Activated CD4-positive, alpha-beta T cell treated with anti-CD3 and anti-CD28 coated beads, Interleukin-2, amount 50 U/mL, for 1 hour (primary cell): ENCODE measurements around the gene ITGAL.
A peak's percentile ranks its signal among the peaks of the same experiment; 100 is the strongest.
"Not testable (repeated sequence)": the region's sequence is repeated elsewhere in the genome, so short reads cannot be mapped to it uniquely, and the experiment has no call there.

Experiments used
- DNase-seq: peaks from one replicate; pipeline ENCODE4 v3.0.0-alpha.2; 2020

The ITGAL gene

GRCh38 chr16:30457743-30458560 lies 14.6 kb upstream of the ITGAL start:
- no peak for DNase-seq

GRCh38 chr16:30458561-30459394 lies 13.8 kb upstream of the ITGAL start:
- DNase-seq: peak; percentile 59

DNA sequence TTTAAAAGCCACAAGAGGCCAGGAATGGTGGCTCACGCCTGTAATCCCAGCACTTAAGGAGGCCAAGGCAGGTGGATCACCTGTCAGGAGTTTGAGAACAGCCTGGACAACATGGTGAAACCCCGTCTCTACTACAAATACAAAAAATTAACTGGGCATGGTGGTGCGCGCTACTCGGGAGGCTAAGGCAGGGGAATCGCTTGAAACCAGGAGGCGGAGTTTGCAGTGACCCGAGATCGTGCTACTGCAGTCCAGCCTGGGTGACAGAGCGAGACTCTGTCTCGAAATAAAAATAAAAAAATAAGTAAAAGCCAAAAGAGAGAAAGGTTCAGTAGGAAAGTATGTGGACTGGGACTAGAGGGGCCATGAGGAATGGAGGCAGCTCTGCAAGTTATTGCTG lies 13.1 kb upstream of the ITGAL start:
- DNase-seq: no peak

GRCh38 chr16:30461426-30461825 lies 11.1 kb upstream of the ITGAL start:
- not testable (repeated sequence) for DNase-seq

DNA sequence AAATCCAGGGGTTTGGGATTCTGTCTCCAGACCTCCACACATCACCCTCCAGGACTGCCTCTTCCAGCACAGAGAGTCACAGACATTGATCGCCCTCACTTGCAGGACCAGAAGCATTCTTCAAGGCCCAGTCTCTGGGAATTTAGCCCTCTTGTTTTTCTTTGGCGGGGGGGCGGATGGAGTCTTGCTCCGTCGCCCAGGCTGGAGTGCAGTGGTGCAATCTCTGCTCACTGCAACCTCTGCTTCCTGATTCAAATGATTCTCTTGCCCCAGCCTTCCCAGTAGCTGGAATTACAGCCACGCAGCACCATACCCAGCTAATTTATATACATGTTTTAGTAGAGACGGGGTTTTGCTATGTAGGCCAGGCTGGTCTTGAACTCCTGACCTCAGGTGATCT lies 8.5 kb upstream of the ITGAL start:
- DNase-seq: no peak

- no peak for DNase-seq
Observed at GRCh38 chr16:30470170-30470512, 2.4 kb upstream of the ITGAL start.

DNA sequence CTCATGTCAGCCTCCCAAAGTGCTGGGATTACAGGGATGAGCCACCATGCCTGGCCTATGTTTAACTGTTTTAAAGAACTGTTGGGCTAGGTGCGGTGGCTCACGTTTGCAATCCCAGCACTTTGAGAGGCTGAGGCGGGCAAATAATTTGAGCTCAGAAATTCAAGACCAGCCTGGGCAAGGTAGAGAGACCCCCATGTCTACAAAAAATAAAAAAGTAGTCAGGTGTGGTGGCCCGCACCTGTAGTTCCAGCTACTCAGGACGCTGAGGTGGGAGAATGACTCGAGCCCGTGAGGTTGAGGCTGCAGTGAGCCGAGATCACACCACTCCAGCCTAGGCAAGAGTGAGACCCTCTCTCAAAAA lies 1.9 kb upstream of the ITGAL start:
- no peak for DNase-seq

GRCh38 chr16:30473231-30474073 lies 910 bp downstream of the ITGAL start:
- peak; percentile 41 for DNase-seq

GRCh38 chr16:30474074-30474452 lies 1.5 kb downstream of the ITGAL start:
- DNase-seq: no peak

DNA sequence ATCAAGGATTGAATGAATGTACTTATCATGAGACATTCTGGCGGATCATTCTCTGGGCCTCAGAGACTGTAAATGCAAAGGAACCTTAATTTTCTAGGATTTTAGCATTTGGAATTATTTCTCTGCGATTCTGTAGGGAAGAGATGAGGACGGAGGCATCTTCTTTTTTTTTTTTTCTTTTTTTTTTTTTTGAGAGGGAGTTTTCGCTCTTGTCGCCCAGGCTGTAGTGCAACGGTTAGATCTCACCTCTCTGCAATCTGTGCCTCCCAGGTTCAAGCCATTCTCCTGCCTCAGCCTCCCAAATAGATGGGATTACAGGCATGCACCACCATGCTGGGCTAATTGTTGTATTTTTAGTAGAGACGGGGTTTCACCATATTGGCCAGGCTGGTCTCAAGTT lies 2.1 kb downstream of the ITGAL start:
- DNase-seq: no peak

DNA sequence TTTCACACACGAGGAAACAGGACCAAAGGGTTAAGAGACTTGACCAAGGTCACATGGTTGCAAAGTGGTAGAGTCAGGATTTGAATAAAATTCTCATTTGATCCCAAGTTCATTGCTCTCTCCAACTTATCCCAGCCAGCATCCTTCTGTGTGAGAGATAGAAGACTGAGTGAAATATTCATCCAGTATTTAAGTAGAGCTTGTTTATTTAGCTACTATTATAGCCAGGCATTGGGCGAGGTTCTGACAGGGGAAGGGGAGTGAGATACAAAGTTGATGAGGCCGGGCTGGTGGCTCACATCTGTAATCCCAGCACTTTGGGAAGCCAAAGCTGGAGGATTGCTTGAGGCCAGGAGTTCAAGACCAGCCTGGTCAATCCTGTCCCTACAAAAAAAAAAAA lies 4.4 kb downstream of the ITGAL start:
- DNase-seq: no peak

GRCh38 chr16:30477773-30478172 lies 5.2 kb downstream of the ITGAL start:
- DNase-seq: not testable (repeated sequence)

DNA sequence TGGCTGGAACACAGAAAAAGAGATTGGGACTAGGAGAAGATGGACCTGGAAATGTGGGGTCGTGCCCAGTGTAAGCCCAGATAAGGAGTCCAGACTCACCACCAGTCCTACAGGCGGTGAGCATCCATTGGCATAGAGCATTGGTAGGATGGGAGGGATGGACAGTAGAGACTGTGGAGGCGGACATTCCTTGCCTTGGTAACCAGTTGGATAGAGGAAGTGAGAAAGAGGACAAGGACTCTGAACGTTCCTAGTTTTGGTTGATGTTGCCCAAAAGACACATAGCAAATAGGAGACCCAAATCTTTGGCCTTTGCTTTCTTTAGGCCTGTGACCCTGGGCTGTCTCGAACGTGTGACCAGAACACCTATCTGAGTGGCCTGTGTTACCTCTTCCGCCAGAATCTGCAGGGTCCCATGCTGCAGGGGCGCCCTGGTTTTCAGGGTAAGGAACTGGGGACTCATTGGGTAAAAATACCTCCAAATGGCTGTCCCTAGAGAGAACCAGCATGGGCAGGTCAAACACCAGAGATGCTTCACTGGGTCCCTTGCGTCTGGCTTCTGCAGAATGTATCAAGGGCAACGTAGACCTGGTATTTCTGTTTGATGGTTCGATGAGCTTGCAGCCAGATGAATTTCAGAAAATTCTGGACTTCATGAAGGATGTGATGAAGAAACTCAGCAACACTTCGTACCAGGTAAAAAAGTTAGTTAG lies 6.4 kb downstream of the ITGAL start:
- DNase-seq: no peak

- no peak for DNase-seq
Observed at GRCh38 chr16:30481381-30481780, 8.8 kb downstream of the ITGAL start.

DNA sequence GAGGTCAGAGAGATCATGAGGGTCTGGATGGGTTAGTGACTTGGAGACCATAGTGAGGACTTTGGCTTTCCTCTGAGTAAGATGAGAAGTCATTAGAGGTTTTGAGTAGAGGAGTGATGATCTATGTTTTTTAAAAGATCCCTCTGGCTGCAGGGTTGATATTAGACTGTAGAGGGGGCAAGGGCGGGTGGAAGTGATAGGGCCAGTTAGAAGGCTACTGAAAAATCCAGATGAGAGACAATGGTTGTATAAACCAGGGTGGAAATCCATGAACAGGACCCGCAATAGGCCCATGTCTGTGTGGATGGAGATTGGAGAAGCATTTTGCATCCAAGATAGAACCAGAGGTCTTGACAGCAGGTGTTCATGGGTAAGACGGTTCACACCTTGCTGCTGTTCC lies 9.8 kb downstream of the ITGAL start:
- no peak for DNase-seq

GRCh38 chr16:30484887-30485286 lies 12.3 kb downstream of the ITGAL start:
- DNase-seq: no peak

DNA sequence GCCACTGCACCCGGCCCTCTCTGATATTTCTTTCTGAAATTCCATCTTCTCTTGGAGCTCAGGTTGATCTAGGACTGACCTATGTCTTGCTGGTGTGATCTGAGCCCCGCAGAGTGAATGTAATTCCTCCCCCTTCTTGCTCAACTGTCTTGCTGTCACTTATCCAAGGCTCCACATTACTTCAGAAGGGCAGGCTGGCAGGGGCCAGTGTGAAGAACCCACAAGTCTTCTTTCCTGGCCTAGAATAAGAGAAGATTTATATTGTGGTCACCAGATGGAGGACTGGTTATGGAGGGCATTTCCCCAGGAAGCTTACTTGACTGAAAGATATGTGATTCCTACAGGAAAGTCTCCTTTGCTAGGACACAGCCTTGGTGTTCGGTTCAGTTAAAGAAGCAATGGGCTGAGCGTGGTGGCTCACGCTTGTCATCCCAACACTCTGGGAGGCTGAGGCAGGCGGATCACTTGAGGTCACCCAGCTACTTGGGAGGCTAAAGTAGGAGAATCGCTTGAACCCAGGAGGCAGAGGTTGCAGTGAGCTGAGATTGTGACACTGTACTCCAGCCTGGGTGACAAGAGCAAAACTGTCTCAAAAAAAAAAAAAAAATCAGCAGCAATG lies 13.4 kb downstream of the ITGAL start:
- DNase-seq: no peak

DNA sequence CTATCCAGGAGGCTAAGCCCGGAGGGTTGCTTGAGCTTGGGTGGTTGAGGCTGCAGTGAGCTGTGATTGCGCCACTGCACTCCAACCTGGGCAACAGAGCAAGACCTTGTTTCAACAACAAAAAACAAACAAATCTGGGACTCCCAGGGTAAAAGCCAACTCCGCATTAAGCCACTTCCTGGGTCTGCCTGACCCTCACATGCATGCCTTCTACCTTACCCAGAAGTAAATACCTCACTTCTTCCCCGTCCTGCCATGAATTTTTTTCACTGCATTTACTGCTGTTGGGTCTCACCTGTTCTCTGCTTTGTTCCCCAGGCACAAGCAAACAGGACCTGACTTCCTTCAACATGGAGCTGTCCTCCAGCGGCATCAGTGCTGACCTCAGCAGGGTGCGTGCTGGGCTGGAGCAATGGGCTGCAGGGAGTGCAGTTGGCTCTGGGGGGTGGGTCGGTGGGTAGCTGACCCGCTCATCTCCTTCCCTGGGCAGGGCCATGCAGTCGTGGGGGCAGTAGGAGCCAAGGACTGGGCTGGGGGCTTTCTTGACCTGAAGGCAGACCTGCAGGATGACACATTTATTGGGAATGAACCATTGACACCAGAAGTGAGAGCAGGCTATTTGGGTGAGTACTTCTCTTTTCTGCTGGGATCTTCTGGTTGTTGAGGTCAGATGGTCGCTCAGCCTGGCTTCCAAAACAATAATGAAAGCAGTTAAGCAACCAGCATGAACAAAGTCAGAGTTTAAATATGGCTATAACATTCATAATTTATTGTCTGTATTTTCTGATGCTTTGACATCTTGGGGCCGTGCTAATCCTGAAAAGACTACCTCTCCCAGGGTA lies 16.4 kb downstream of the ITGAL start:
- DNase-seq: no peak

DNA sequence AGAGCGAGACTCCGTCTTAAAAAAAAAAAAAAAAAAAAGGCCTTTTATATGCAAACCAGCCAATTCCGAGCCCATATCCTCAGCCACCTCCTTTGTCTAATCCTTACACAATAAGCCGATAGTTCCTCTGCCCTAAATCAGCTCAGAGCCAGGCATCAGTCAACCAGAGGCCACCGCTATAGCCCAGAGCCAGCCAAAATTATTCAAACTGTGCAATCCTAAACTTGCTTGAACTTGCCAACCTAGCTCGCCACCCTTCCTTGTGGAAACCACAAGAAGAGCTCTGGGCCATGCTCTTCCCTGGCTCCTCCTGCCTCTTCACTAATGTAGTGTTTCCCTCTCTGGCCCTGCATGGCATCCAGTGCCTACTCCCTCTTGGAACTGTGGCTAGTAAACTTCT lies 17.7 kb downstream of the ITGAL start:
- no peak for DNase-seq

DNA sequence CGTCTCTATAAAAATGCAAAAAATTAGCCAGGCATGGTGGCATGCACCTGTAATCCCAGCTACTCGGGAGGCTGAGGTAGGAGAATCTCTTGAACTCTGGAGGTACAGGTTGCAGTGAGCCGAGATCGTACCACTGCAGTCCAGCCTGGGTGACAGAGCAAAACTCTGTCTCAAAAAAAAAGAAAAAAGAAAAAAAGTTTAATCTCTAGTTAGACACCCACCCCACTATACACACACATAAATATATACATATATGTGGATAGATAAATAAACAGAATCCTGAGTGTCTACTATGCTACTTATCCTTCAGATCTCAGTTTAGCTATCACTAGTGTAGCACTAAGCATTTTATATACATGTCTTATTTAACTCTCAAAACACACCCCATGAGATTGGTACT lies 18.7 kb downstream of the ITGAL start:
- no peak for DNase-seq

DNA sequence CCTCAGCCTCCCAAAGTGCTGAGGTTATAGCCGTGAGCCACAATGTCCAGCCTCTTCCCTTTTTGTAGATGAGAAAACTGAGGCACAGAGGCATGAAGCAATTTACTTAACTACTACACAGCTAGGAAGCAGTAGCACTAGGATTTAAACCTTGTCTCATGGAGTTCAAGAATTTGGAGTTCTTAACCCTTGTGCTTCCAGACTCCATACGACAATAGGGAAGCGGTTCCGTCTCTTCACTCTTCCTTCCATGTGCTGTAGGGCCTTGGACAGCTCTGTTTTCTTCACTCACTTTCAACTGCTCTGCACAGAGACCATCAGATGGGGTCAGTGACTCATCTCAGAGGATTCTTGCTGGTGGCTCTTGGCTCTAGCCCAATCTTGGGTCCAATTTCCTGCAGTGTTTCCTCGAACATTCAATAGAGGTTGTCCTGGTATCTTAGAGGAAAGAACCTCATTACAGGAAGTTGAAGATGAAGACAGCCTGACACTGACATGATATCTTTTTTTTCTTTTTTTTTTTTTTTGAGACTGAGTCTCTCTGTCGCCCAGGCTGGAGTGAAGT lies 19.3 kb downstream of the ITGAL start:
- DNase-seq: no peak
